GM15510 (cell line): Measurements from ENCODE around the gene ACTN2.

ENCODE experiments used
- POLR2A ChIP-seq: IDR thresholded peaks from 3 replicates; pipeline ENCODE4 v1.6.1; 2011; ENCODE audit warnings: borderline replicate concordance; ENCODE audit not compliant: insufficient read length; ENCODE audit errors: extremely low read depth

ACTN2 gene

DNA sequence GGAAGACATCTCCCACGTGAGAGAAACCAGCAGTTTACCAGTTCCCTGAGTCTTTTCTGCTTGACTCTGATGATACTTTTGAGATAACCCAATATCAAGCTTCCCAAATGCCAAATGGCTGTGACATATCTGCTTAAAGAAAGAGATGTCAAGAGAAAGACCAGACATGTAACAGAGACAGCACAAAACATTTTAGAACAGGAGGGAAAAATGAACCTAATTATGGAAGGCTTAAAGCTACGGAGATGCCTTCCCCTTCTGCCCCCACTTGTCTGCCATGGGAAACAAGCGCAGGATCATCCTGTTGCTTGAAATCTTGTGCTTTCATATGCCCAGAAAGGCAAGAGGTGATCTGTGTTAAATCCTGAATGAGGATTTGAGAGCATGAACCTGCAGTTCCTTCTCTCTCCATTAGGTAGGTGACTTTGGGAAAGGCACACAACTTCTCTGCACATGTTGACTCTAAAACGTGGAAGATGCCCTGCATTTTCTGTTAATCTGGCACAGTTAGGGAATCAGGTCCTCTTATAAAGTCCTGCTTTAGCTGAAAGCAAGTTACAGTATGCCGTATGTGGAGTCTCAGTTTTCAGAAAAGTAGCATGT is 62.1 kb downstream of the ACTN2 start:
- no peak for TF ChIP-seq POLR2A

DNA sequence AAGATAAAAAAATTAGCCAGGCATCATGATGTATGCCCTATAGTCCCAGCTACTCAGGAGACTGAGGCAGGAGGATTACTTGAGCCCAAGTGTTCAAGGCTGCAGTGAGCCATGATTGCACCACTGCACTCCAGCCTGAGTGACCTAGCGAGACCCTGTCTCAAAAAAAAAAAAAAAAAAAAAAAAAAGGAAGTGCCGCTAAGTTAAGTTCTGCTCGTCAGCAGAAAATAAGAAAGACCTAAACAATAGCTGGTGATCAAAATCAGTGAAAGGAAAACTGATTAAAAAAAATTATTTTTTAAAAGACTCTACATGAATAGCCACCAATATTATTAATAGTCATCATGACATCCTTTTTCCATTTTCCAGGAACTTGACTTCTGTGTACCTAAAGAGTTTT is 64.6 kb downstream of the ACTN2 start:
- TF ChIP-seq POLR2A: no peak

DNA sequence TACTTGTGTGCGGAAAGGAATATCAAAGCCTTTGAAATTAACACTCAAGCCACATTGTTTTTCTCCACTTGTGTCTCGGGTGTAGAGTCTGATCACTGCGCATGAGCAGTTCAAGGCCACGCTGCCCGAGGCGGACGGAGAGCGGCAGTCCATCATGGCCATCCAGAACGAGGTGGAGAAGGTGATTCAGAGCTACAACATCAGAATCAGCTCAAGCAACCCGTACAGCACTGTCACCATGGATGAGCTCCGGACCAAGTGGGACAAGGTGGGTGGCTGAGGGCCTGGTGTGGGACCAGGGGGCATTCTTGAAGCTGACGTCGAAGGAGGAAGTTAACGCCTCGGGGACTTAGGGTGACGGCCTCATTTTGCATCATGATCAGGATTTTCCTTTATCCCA is 65.1 kb downstream of the ACTN2 start:
- TF ChIP-seq POLR2A: no peak

DNA sequence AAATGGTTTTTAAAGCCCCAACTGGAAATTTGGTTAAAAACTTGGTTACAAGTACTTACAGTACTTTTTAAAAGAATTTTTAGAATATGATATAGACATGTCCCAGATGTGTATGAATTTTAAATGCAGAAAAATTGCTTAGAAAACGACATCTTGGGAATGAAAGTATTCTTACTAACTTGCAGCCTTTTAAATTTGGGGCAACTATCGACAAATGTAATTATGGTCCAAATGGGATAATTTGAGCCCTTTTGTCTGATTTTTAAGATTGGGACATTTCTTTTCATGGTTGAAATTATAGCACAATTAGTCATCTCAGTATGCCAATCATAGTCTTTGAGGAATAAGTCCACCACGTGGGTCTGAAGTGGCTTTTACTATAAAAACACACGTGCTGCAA is 65.6 kb downstream of the ACTN2 start:
- TF ChIP-seq POLR2A: no peak

DNA sequence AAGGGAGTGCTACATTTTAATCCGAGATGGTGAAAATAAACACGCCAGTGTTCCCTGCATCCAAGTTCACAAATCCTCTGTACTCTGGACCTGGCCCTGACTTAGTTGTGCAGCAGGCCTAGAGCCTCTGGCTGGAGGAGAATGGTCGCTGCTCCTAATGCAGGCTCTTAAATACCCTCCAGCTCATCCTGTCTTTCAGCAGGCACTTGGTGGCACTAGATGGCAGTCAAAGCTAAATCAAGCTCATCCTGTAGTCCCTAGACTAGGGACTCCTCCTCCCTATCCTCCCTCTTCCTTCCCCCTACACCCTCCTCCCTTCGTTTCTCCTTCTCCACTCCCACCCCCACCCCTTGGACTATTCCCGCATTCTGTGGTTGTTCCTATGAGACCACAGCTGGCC is 67.2 kb downstream of the ACTN2 start:
- TF ChIP-seq POLR2A: no peak

DNA sequence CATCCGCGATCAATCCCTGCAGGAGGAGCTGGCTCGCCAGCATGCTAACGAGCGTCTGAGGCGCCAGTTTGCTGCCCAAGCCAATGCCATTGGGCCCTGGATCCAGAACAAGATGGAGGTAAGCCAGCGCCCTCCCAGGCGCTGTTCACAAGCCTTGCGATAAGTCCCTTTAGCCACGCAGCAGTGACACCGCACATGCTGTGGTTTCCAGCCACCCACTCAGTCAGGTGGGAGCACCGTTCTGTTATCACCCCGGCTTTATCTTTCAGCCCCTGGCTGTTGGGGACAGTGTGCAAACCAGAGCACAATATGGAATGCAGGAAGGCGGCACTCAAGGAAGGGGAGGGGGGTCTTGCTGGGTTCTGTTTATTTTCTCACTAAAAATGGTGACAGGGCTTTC is 67.7 kb downstream of the ACTN2 start:
- no peak for TF ChIP-seq POLR2A

DNA sequence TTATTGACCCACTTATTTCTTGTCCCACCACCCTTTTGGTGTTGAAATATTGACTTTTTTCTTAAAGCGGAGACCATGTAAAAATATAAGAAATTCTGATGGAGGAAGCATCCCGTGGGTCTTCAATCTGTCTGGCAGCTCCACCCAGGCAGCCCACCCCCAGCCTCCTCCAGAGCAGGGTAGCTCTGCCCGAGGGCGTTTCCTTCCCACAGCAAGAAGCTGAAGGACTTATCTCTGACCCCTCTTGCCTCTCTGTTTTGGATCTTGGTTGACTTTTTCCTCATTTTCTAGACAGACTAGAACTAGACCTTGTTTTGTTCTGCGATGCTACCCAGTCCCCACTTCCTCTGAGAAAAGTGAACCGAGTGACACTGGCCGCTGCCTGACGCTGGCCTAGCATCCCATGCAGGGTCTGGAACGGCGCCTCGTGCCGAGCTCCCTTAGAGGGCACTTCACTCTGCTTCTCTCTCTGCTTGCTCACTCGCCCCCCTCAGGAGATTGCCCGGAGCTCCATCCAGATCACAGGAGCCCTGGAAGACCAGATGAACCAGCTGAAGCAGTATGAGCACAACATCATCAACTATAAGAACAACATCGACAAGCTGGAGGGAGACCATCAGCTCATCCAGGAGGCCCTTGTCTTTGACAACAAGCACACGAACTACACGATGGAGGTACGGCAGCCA is 68.4 kb downstream of the ACTN2 start:
- TF ChIP-seq POLR2A: no peak

DNA sequence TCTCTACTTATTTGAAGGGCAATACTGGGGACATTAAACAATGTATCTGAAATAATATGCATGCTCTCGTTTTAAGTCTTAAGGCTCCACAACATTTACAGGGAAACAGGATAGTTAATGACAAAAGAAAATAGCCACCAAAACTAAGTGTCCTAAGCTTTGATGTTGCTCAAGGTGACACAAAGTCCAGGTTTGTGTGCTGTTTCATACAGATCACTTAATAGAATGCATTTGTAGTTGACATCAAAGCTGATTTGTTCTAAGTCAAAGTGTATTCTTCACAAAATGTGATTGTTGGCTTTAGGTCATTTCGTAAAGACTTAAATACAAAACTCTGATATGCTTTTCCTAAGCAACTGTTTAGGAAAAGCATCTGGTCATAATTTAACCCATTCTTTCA is 71.3 kb downstream of the ACTN2 start:
- TF ChIP-seq POLR2A: no peak

DNA sequence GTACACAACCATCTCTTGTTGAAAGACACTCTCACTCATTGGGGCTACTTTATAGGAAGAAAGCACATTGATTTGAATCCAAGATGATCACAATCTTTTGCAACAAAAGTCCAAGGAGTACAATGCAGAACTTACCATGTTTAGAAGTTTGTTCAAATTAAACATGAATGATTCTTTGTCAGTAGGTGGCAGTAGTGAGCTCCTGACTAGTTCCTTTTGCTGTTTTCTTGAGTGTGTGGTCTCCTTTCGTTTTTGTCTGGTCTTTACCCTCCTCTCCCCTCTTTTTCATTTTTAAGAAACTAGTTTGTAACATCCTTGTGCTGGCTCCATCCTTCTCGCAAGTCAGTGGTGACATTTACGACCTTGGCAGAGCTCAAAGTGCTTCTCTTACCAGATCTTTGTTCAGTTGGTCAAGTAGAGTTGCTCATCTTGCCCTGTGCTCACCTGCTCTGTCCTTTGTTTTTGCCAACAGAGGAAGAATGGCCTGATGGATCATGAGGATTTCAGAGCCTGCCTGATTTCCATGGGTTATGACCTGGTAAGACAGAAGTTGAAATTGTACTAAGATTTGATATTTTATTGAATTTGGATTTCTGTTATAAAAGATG is 73.1 kb downstream of the ACTN2 start:
- TF ChIP-seq POLR2A: no peak

GRCh38 chr1:236760480-236760879 is 74.2 kb downstream of the ACTN2 start:
- TF ChIP-seq POLR2A: no peak

- no peak for TF ChIP-seq POLR2A
These were observed 74.7 kb downstream of the ACTN2 start for GRCh38 chr1:236760986-236761385.

- no peak for TF ChIP-seq POLR2A
These were observed 75.3 kb downstream of the ACTN2 start for GRCh38 chr1:236761397-236762132.

GRCh38 chr1:236762410-236762809 is 76.1 kb downstream of the ACTN2 start:
- TF ChIP-seq POLR2A: no peak

DNA sequence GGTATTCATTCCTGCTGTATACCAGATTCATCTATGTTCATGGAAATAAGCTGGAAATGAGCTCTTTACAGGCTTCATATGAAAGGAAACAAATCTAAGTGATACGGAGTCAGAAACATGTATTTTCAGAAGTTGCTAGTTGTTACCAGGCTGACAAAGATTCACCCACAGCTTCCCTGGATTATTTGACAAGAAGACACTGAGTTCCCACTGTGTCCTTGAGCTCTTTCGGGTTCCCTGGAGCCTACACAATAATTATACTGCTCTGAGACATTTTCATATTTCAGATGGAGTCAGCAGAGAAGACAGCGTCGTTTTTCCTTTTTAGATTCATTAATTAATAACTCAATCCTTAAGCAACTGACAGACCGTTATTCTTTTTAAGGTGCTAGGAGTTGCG is 79.5 kb downstream of the ACTN2 start:
- TF ChIP-seq POLR2A: no peak

- TF ChIP-seq POLR2A: no peak
These were observed 80.2 kb downstream of the ACTN2 start for GRCh38 chr1:236766506-236766905.
